GM12878 (cell line): ENCODE measurements around the gene CD2BP2. TPM values are rescaled to one million over a fixed set of nuclear protein-coding genes. Genes with fewer than 3 reads are reported as not detected.
A peak's percentile ranks its signal among the peaks of the same experiment; 100 is the strongest.

Experiments
- ATAC-seq: fragments of 200-7000 bp; cut with Tn5 transposase; 3 replicates; pipeline ENCODE4 v1.9.1; 2020; ENCODE audit warnings: mild to moderate bottlenecking, moderate library complexity
- Bru-seq: library from RNA; stranded (reverse); fragments of 400-500 nt; gene quantifications from one replicate; lab custom pipeline; 2021; lab: Mats Ljungman, UMichigan
- BruChase-seq, 2 experiments: library from RNA; stranded (reverse); fragments of 400-500 nt; gene quantifications; one replicate each; lab custom pipeline; 2021; lab: Mats Ljungman, UMichigan
- BruUV-seq: library from RNA; stranded (reverse); fragments of 400-500 nt; replicated peaks from 2 replicates; lab custom pipeline; 2021; lab: Mats Ljungman, UMichigan
- CTCF ChIA-PET: fragments of 300-600 bp; sonication (Branson Sonifier 250); formaldehyde crosslinking; extraction: SDS; loops from one replicate; lab custom pipeline; 2021; ENCODE audit warnings: inconsistent platforms; lab: Yijun Ruan, JAX
- POLR2A ChIA-PET: fragments of 350-600 bp; formaldehyde crosslinking; extraction: SDS; loops from one replicate; lab custom pipeline; 2021; ENCODE audit warnings: inconsistent platforms; lab: Charles Lee
- RAD21 ChIA-PET: fragments of 300-600 bp; sonication (Branson Sonifier 250); formaldehyde crosslinking; loops from one replicate; lab custom pipeline; 2023; ENCODE audit warnings: antibody characterized with exemption; ENCODE audit not compliant: unreplicated experiment; lab: Charles Lee
- SMC1A ChIA-PET: fragments of 300-600 bp; sonication (Branson Sonifier 250); formaldehyde crosslinking; loops from one replicate; lab custom pipeline; 2023; ENCODE audit not compliant: unreplicated experiment, uncharacterized antibody; lab: Charles Lee
- DNase-seq: peaks from one replicate; pipeline ENCODE4 v3.0.0-alpha.2; 2011; ENCODE audit warnings: low read depth, low spot score
- FAIRE-seq: peaks from 3 replicates; lab custom pipeline; 2011; peaks lifted over from hg19 to GRCh38; lab: Jason Lieb, UNC
- H2AFZ ChIP-seq: 2 replicates; pipeline ENCODE4 v1.6.0; 2011; ENCODE audit warnings: low read depth, low read length, control low read depth; ENCODE audit not compliant: control insufficient read depth
- H3K27ac ChIP-seq: 2 replicates; pipeline ENCODE4 v1.5.1; 2011; ENCODE audit warnings: control low read depth; ENCODE audit not compliant: control insufficient read depth, insufficient read depth
- H3K27me3 ChIP-seq, 2 experiments: replicated peaks in 1 of 2; 2 replicates each; pipeline versions ENCODE4 v1.6.0 to v1.6.1; 2011; ENCODE audit warnings: low read length in 1 of 2; ENCODE audit not compliant: control insufficient read depth in 2 of 2, insufficient read depth in 2 of 2
- H3K36me3 ChIP-seq, 2 experiments: 2 replicates each; pipeline ENCODE4 v1.5.1; 2011; ENCODE audit warnings: low read length in 1 of 2; ENCODE audit not compliant: control insufficient read depth in 2 of 2, insufficient read depth in 2 of 2
- H3K4me1 ChIP-seq: 2 replicates; pipeline ENCODE4 v1.6.1; 2011; ENCODE audit warnings: mild to moderate bottlenecking, low read length, moderate library complexity, mixed read lengths; ENCODE audit not compliant: control insufficient read depth, insufficient read depth
- H3K4me2 ChIP-seq: 2 replicates; pipeline ENCODE4 v1.6.0; 2011; ENCODE audit warnings: control low read depth; ENCODE audit not compliant: control insufficient read depth, insufficient read depth
- H3K4me3 ChIP-seq: fragments of 200-600 bp; sonication (generic); 2 replicates; pipeline ENCODE4 v1.5.1; 2016
- H3K79me2 ChIP-seq: 2 replicates; pipeline ENCODE4 v1.6.0; 2011; ENCODE audit warnings: low read length; ENCODE audit not compliant: control insufficient read depth, insufficient read depth
- H3K9ac ChIP-seq: 2 replicates; pipeline ENCODE4 v1.8.0; 2011; ENCODE audit warnings: low read length, control low read depth, mixed read lengths; ENCODE audit not compliant: control insufficient read depth, insufficient read depth
- H3K9me3 ChIP-seq: replicated peaks from 3 replicates; pipeline ENCODE4 v1.5.1; 2011; ENCODE audit warnings: mild to moderate bottlenecking, low read length; ENCODE audit not compliant: control insufficient read depth, insufficient read depth
- H4K20me1 ChIP-seq: 2 replicates; pipeline ENCODE4 v1.6.0; 2011; ENCODE audit not compliant: control insufficient read depth, insufficient read depth
- CREM ChIP-seq: IDR thresholded peaks from 2 replicates; pipeline ENCODE4 v1.6.1; 2014; ENCODE audit warnings: antibody characterized with exemption, low read depth
- MEF2A ChIP-seq: IDR thresholded peaks from 2 replicates; pipeline ENCODE4 v1.6.1; 2011; ENCODE audit warnings: low read depth, mild to moderate bottlenecking, low read length, moderate library complexity; ENCODE audit not compliant: insufficient read depth
- PAX5 ChIP-seq: IDR thresholded peaks from 2 replicates; pipeline ENCODE4 v1.6.1; 2011; ENCODE audit warnings: low read depth, low read length, borderline replicate concordance
- POLR2AphosphoS5 ChIP-seq: IDR thresholded peaks from 2 replicates; pipeline ENCODE4 v1.6.1; 2011; ENCODE audit warnings: mild to moderate bottlenecking, low read length, inconsistent platforms
- RB1 ChIP-seq: fragments of 450-650 bp; formaldehyde crosslinking; IDR thresholded peaks from 2 replicates; pipeline ENCODE4 v1.6.1; 2017; ENCODE audit warnings: mild to moderate bottlenecking, borderline replicate concordance
- SREBF2 ChIP-seq: IDR thresholded peaks from 2 replicates; pipeline ENCODE4 v1.6.1; 2012; ENCODE audit warnings: mild to moderate bottlenecking, low read length
- TAF1 ChIP-seq: IDR thresholded peaks from 2 replicates; pipeline ENCODE4 v1.6.1; 2011; ENCODE audit warnings: mild to moderate bottlenecking, low read depth, low read length, borderline replicate concordance
- YBX1 ChIP-seq: fragments of 450-650 bp; IDR thresholded peaks from 2 replicates; pipeline ENCODE4 v1.6.1; 2016; ENCODE audit warnings: antibody characterized with exemption
- ZNF207 ChIP-seq: fragments of 450-650 bp; IDR thresholded peaks from 2 replicates; pipeline ENCODE4 v1.6.1; 2014; ENCODE audit warnings: antibody characterized with exemption, mild to moderate bottlenecking, borderline replicate concordance
- WGBS: methylation state at CpG from one replicate; pipeline ENCODE4 v1.1.6; 2016; ENCODE audit warnings: low lambda C conversion rate; ENCODE audit not compliant: insufficient replicate concordance, insufficient coverage; ENCODE audit errors: missing lambda C conversion rate; 5-methylcytosine and 5-hydroxymethylcytosine counted together
- in situ Hi-C: fragments of 300-500 bp; cut with MboI; formaldehyde crosslinking; loops from 9 replicates; pipeline ENCODE4 v1.14.3; 2018; ENCODE audit warnings: mixed read lengths
- intact Hi-C: fragments of 100-400 bp; cut with micrococcal nuclease; formaldehyde crosslinking; loops from one replicate; pipeline ENCODE4 v1.14.2; 2022; ENCODE audit not compliant: unreplicated experiment
- long read RNA-seq, 2 experiments: library from polyadenylated mRNA; unstranded; transcript quantifications; one replicate each; pipeline ENCODE4 v2.0.0, GENCODE V29; 2019 to 2020
- polyA minus RNA-seq, 3 experiments: library from RNA; depleted of rRNA, polyadenylated mRNA; stranded (reverse); fragments of >200 nt; gene quantifications; 2 replicates each; pipeline ENCODE4 v1.2.3, GENCODE V29; 2011
- polyA plus RNA-seq, 11 experiments: library from polyadenylated mRNA; depleted of rRNA in 4 of 11; unstranded in 6 of 11; stranded (reverse) in 5 of 11; fragments of >200 nt; fragmentation: Nextera tagmentation in 4 of 11; fragmentation: Illumina TruSeq in 1 of 11; extraction: Ambion mirVana in 4 of 11; extraction: Trizol in 1 of 11; gene quantifications; 1 replicate in 1 of 11; 2 replicates in 10 of 11; pipeline versions ENCODE4 v1.2.1 to v1.2.3, GENCODE V29; 2011 to 2016; ENCODE audit warnings: inconsistent platforms in 2 of 11, missing spikeins in 2 of 11, low read depth in 1 of 11
- total RNA-seq, 4 experiments: library from RNA; depleted of rRNA in 3 of 4; stranded (reverse); fragments of >200 nt in 3 of 4; fragmentation: Illumina TruSeq in 1 of 4; extraction: Trizol in 1 of 4; gene quantifications; 2 replicates each; pipeline versions ENCODE4 v1.2.1 to v1.2.3, GENCODE V29; 2013 to 2021
- TF ChIP-seq, protein P1 (sequence below): IDR thresholded peaks from 2 replicates; pipeline ENCODE4 v1.6.1; 2012; ENCODE audit warnings: low read depth, low read length, improper control_type of control experiment
- TF ChIP-seq, protein P2 (sequence below): IDR thresholded peaks from 2 replicates; pipeline ENCODE4 v1.6.1; 2011; ENCODE audit warnings: low read depth, low read length, improper control_type of control experiment, borderline replicate concordance
- TF ChIP-seq, protein P3 (sequence below): fragments of 450-650 bp; formaldehyde crosslinking; IDR thresholded peaks from 2 replicates; pipeline ENCODE4 v1.4.0; 2020; ENCODE audit warnings: mild to moderate bottlenecking, moderate library complexity

The CD2BP2 gene
- total RNA-seq (2013; cell fraction: nucleolus; rRNA removed) = 26.2 and 26.6 TPM in 2 replicates
- 25.1 and 27.9 TPM in 2 replicates for total RNA-seq (2014; rRNA removed)
- total RNA-seq (2014; rRNA removed; fragmentation: Illumina TruSeq; extraction: Trizol) = 26.5 and 29.3 TPM in 2 replicates
- total RNA-seq (2021) = 47.9 and 52.8 TPM in 2 replicates
- polyA plus RNA-seq (2011; ENCODE audit: low read depth) = 12.0 TPM
- polyA plus RNA-seq (2011; rRNA removed) = 36.7 and 46.6 TPM in 2 replicates
- 35.0 and 46.2 TPM in 2 replicates for polyA plus RNA-seq (2011; cell fraction: cytosol; rRNA removed)
- 87.1 and 99.3 TPM in 2 replicates for polyA plus RNA-seq (2011; cell fraction: nucleus; rRNA removed)
- polyA plus RNA-seq (2012) = 27.1 and 34.5 TPM in 2 replicates
- 26.8 and 33.3 TPM in 2 replicates for polyA plus RNA-seq (2014; fragmentation: Illumina TruSeq; extraction: Trizol)
- polyA plus RNA-seq (2014; fragmentation: Nextera tagmentation; extraction: Ambion mirVana) = 1 to 10 TPM; 3.3 to 5.5 TPM
- 34.3 and 35.8 TPM in 2 replicates for polyA plus RNA-seq (2014; rRNA removed)
- polyA plus RNA-seq (2016; fragmentation: Nextera tagmentation; extraction: Ambion mirVana) = 10 to 100 TPM; 44.5 to 46.0 TPM
- polyA minus RNA-seq (2011; rRNA and poly(A)+ RNA removed) = 12.2 and 21.0 TPM in 2 replicates
- polyA minus RNA-seq (2011; cell fraction: cytosol; rRNA and poly(A)+ RNA removed) = 6.5 and 8.0 TPM in 2 replicates
- 13.1 and 20.2 TPM in 2 replicates for polyA minus RNA-seq (2011; cell fraction: nucleus; rRNA and poly(A)+ RNA removed)
- Bru-seq, nascent RNA = percentile 85 among the genes with signal in this experiment
- percentile 95 among the genes with signal in this experiment for BruChase-seq, experiment 1, labeled RNA remaining after a 6-hour chase
- BruChase-seq, experiment 2, labeled RNA remaining after a 2-hour chase = percentile 97 among the genes with signal in this experiment
- long read RNA-seq, experiment 1, transcript CD2BP2-201 (7 exons, 3,421 nt) = major isoform, 43 of 61 reads
- long read RNA-seq, experiment 1, transcript CD2BP2-203 (6 exons, 1,417 nt) = minor isoform, 5 of 61 reads
- long read RNA-seq, experiment 1, partial matches to known transcripts = 7 of 61 reads
- long read RNA-seq, experiment 1, other reads (novel, unspliced or antisense) = 5 of 61 reads
- long read RNA-seq, experiment 2, transcript CD2BP2-203 (6 exons, 1,417 nt) = minor isoform, 5 of 76 reads
- long read RNA-seq, experiment 2, transcript CD2BP2-201 (7 exons, 3,421 nt) = major isoform, 64 of 76 reads
- long read RNA-seq, experiment 2, partial matches to known transcripts = 3 of 76 reads
- long read RNA-seq, experiment 2, other reads (novel, unspliced or antisense) = 4 of 76 reads

DNA sequence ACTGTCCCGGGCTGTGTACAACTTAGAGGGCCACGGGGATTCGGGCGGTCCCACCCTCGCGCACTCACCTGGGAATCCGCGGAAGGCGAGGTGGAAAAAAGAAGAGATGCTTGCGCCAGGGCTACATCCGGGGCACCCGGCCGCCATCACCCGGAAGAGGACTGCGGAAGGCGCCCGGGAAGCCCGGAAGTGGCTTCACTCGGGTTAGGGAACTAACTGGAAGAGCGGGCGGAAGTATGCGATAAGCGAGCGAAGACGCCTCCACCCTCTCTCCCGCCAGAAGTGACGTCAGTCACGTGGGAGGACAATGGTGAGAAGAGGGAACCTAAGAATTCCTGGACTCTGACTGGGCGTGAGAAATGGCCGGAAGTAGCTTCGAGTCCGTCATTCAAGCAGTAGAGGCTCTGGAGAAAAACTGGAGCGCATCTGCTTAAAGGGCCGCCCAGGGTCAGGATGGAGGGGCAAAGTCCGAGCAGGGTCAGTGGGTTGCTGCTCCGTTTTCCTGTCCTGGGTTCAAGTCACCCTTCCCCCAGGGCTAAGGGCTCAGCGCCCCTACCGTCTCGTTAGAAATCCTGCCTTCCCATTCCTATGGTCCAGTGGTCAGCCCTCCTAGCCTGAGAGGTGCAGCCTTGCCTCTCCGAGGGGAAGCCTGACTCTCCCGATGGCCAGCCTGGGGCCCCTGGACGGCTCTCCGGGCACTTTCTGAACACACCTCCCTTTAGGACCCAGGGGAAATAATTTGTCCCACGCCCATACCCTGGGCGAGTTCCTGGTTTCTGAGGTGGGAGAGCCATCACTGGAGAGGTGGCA is at the start of gene CD2BP2:
TSS of gene CD2BP2 (minus strand) at position 165 of the 810 bp plus-strand sequence. CDS start 627 bp downstream, outside the sequence.
- ChIA-PET CTCF (interaction anchor here (0.8 to 2.8 kb wide), 7 partner anchors 16 to 263 kb away, joined by 3 to 15 read pairs (median 4); partner anchors contain the start of genes SEPTIN1, TBC1D10B, TBX6 and ZNF771), POLR2A (interaction anchor here (1.0 to 3.8 kb wide), 7 partner anchors 9 to 171 kb away, joined by 3 to 21 read pairs (median 5); partner anchors contain the start of genes CORO1A, SEPTIN1 and TBC1D10B), SMC1A (interaction anchor here (1.0 to 2.0 kb wide), 5 partner anchors 10 to 20 kb away, joined by 3 to 5 read pairs (median 4); partner anchors contain the start of gene TBC1D10B), RAD21 (interaction anchor here (0.6 to 4.3 kb wide), 5 partner anchors 11 to 743 kb away, joined by 3 to 33 read pairs (median 5); partner anchors contain the start of gene TBC1D10B)
- Histone ChIP-seq H3K4me3 (peak within 1 kb of the TSS; percentile 94), H3K9me3 (no peaks in the 10 kb centered on the region), H3K79me2 (peaks cover 18% of the 10 kb centered on the region), H4K20me1 (peaks cover 5% of the 10 kb centered on the region), H3K4me1 (peaks cover 27% of the 10 kb centered on the region), H2AFZ (peak within 1 kb of the TSS; percentile 97), H3K9ac (peak within 1 kb of the TSS; percentile 88), H3K27me3 (no peaks in the 10 kb centered on the region), H3K4me2 (peak within 1 kb of the TSS; percentile 99), H3K27ac (peak within 1 kb of the TSS; percentile 93), H3K36me3 (peaks cover 3 to 23% of the 10 kb centered on the region in 2 experiments)
- TSS peak; percentile 95 for BruUV-seq
- in situ Hi-C loops = no loop called here
- WGBS = 3% methylated on average over 38 of the region's 45 CpGs
- intact Hi-C loops = loop anchor here (2.0 to 10.0 kb wide), 2 partner anchors 15 to 261 kb away; partner anchors contain the start of genes TBC1D10B, TBX6 and YPEL3
- FAIRE-seq (peak; percentile 94), DNase-seq (peak; percentile 93), ATAC-seq (peak; percentile 81)
- TF ChIP-seq TAF1 = peak; percentile 98
- peak; percentile 42; the same call in 1 of the 2 replicates for TF ChIP-seq MEF2A
- TF ChIP-seq ZNF207 = no peak; the same call in 1 of the 2 replicates
- peak; percentile 96 for TF ChIP-seq CREM
- no peak for TF ChIP-seq PAX5
- TF ChIP-seq, protein P1, sequence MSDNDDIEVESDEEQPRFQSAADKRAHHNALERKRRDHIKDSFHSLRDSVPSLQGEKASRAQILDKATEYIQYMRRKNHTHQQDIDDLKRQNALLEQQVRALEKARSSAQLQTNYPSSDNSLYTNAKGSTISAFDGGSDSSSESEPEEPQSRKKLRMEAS = peak; percentile 62; the same call in 1 of the 2 replicates
- TF ChIP-seq RB1 = peak; percentile 83; the same call in 1 of the 2 replicates
- TF ChIP-seq YBX1 = no peak
- 0 out of 2 replicates have a peak, but pooled peaks have one; percentile 35 for TF ChIP-seq SREBF2
- peak; percentile 66 for TF ChIP-seq POLR2AphosphoS5
- TF ChIP-seq, protein P2, sequence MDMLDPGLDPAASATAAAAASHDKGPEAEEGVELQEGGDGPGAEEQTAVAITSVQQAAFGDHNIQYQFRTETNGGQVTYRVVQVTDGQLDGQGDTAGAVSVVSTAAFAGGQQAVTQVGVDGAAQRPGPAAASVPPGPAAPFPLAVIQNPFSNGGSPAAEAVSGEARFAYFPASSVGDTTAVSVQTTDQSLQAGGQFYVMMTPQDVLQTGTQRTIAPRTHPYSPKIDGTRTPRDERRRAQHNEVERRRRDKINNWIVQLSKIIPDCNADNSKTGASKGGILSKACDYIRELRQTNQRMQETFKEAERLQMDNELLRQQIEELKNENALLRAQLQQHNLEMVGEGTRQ = peak; percentile 86
- TF ChIP-seq, protein P3, sequence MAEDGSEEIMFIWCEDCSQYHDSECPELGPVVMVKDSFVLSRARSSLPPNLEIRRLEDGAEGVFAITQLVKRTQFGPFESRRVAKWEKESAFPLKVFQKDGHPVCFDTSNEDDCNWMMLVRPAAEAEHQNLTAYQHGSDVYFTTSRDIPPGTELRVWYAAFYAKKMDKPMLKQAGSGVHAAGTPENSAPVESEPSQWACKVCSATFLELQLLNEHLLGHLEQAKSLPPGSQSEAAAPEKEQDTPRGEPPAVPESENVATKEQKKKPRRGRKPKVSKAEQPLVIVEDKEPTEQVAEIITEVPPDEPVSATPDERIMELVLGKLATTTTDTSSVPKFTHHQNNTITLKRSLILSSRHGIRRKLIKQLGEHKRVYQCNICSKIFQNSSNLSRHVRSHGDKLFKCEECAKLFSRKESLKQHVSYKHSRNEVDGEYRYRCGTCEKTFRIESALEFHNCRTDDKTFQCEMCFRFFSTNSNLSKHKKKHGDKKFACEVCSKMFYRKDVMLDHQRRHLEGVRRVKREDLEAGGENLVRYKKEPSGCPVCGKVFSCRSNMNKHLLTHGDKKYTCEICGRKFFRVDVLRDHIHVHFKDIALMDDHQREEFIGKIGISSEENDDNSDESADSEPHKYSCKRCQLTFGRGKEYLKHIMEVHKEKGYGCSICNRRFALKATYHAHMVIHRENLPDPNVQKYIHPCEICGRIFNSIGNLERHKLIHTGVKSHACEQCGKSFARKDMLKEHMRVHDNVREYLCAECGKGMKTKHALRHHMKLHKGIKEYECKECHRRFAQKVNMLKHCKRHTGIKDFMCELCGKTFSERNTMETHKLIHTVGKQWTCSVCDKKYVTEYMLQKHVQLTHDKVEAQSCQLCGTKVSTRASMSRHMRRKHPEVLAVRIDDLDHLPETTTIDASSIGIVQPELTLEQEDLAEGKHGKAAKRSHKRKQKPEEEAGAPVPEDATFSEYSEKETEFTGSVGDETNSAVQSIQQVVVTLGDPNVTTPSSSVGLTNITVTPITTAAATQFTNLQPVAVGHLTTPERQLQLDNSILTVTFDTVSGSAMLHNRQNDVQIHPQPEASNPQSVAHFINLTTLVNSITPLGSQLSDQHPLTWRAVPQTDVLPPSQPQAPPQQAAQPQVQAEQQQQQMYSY (CRISPR knock-in tag) = no peak
